SKM-1 treated with dmso at 0.1 percent for 144 hours (cell line): ENCODE measurements around the gene LHFPL5.
A peak's percentile ranks its signal among the peaks of the same experiment; 100 is the strongest.

Experiments used
- DNase-seq: peaks from one replicate; lab custom pipeline; 2025; ENCODE audit not compliant: unreplicated experiment; lab: John Stamatoyannopoulos, UW

The LHFPL5 gene

GRCh38 chr6:35804996-35805736, at the start of gene LHFPL5:
Gene LHFPL5 (plus strand): TSS chr6:35805352. CDS start chr6:35805671, 319 bp downstream.
- no peak for DNase-seq

GRCh38 chr6:35757456-35758123, 47.6 kb upstream of the LHFPL5 start:
- peak; percentile 69 for DNase-seq

- no peak for DNase-seq
Measured at GRCh38 chr6:35759426-35759825, 45.7 kb upstream of the LHFPL5 start.

- no peak for DNase-seq
Measured at GRCh38 chr6:35765739-35766138, 39.4 kb upstream of the LHFPL5 start.

GRCh38 chr6:35769211-35769610, 35.9 kb upstream of the LHFPL5 start:
- no peak for DNase-seq

- no peak for DNase-seq
Measured at GRCh38 chr6:35771343-35771627, 33.9 kb upstream of the LHFPL5 start.

- no peak for DNase-seq
Measured at GRCh38 chr6:35774116-35774794, 30.9 kb upstream of the LHFPL5 start.

GRCh38 chr6:35775031-35775430, 30.1 kb upstream of the LHFPL5 start:
- DNase-seq, result no peak

GRCh38 chr6:35776364-35777215, 28.6 kb upstream of the LHFPL5 start, which contains the start of gene CLPSL2:
Gene CLPSL2 (plus strand): TSS chr6:35776598. CDS start chr6:35776619, 21 bp downstream.
- peak; percentile 8 for DNase-seq

- DNase-seq, result no peak
Measured at GRCh38 chr6:35777356-35778102, 27.6 kb upstream of the LHFPL5 start.

GRCh38 chr6:35778437-35778836, 26.7 kb upstream of the LHFPL5 start:
- no peak for DNase-seq

GRCh38 chr6:35780719-35781118, 24.4 kb upstream of the LHFPL5 start, which contains the start of gene CLPSL1:
Gene CLPSL1 (plus strand): TSS chr6:35781019. CDS start chr6:35781111, 92 bp downstream.
- DNase-seq, result no peak

- no peak for DNase-seq
Measured at GRCh38 chr6:35781290-35781689, 23.9 kb upstream of the LHFPL5 start.

- DNase-seq, result no peak
Measured at GRCh38 chr6:35782424-35782823, 22.7 kb upstream of the LHFPL5 start.

GRCh38 chr6:35784200-35784599, 21.0 kb upstream of the LHFPL5 start:
- DNase-seq, result no peak

- no peak for DNase-seq
Measured at GRCh38 chr6:35786272-35786671, 18.9 kb upstream of the LHFPL5 start.

GRCh38 chr6:35786810-35787209, 18.3 kb upstream of the LHFPL5 start:
- no peak for DNase-seq

- DNase-seq, result no peak
Measured at GRCh38 chr6:35787266-35788218, 17.6 kb upstream of the LHFPL5 start.

GRCh38 chr6:35788423-35788982, 16.6 kb upstream of the LHFPL5 start:
- DNase-seq, result no peak
